OCI-M2 (cell line): ENCODE data around the gene TOMT.

Experiments used
- DNase-seq: peaks from one replicate; lab custom pipeline; 2025; ENCODE audit not compliant: unreplicated experiment; lab: John Stamatoyannopoulos, UW

TOMT gene

DNA sequence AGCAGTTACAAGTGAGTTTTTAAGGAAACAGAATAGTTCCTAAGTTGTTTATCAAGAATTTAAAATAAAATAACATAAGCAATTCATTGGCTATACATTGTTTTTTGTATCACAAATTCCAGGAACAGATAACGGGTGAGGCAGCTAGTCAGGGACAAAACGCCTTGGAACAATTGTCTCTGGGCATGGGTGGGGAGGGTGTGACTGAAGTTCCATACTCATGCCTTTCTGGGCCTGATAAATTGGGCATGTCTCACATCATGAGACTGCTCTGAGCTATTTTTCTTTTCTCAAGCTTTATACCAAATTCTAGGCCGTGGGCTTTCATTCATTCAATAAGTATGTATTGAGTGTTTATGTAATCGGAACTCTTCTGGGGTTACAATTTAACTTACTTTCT lies 51.4 kb downstream of the TOMT start:
- DNase-seq, result no peak
